ENCODE data around the gene CCNE1. TPM values are rescaled to one million over a fixed set of nuclear protein-coding genes. Genes with fewer than 3 reads are reported as not detected.

CCNE1 gene
- total and polyA plus RNA-seq, 2 experiments from 2014 or later: 26.1 to 38.3 TPM

DNA sequence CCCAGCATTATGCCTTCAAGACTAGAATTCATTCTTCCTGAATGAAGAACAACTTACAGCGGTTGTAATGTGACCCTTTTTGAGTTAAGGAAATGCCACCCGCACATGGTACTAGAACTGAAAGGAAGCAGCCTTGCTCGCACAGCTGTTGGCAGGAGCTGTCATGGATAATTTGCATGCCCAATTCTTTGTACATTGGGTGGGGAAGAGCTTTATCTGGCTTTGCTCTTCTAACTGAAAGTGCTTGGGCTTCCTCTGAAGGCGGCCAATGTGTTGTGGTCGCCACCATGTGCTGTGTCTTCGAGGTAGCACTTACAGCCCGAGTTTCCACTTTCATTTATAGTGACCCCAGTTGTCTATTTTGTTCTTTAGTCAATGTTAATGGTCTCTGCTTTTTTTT, 3.4 kb downstream of the CCNE1 start (continued):
- TF ChIP-seq, protein P1, sequence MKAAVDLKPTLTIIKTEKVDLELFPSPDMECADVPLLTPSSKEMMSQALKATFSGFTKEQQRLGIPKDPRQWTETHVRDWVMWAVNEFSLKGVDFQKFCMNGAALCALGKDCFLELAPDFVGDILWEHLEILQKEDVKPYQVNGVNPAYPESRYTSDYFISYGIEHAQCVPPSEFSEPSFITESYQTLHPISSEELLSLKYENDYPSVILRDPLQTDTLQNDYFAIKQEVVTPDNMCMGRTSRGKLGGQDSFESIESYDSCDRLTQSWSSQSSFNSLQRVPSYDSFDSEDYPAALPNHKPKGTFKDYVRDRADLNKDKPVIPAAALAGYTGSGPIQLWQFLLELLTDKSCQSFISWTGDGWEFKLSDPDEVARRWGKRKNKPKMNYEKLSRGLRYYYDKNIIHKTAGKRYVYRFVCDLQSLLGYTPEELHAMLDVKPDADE (IDR thresholded peaks at IDR 0.05): no peak
- TF ChIP-seq EZH2 (IDR thresholded peaks at IDR 0.05; ENCODE audit: low read depth, unreplicated experiment): no peak
- TF ChIP-seq EZH2phosphoT487 (IDR thresholded peaks at IDR 0.05; ENCODE audit: unreplicated experiment): no peak
- TF ChIP-seq POLR2AphosphoS5 (IDR thresholded peaks at IDR 0.05; ENCODE audit: low read depth): no peak
- TF ChIP-seq, protein P2, sequence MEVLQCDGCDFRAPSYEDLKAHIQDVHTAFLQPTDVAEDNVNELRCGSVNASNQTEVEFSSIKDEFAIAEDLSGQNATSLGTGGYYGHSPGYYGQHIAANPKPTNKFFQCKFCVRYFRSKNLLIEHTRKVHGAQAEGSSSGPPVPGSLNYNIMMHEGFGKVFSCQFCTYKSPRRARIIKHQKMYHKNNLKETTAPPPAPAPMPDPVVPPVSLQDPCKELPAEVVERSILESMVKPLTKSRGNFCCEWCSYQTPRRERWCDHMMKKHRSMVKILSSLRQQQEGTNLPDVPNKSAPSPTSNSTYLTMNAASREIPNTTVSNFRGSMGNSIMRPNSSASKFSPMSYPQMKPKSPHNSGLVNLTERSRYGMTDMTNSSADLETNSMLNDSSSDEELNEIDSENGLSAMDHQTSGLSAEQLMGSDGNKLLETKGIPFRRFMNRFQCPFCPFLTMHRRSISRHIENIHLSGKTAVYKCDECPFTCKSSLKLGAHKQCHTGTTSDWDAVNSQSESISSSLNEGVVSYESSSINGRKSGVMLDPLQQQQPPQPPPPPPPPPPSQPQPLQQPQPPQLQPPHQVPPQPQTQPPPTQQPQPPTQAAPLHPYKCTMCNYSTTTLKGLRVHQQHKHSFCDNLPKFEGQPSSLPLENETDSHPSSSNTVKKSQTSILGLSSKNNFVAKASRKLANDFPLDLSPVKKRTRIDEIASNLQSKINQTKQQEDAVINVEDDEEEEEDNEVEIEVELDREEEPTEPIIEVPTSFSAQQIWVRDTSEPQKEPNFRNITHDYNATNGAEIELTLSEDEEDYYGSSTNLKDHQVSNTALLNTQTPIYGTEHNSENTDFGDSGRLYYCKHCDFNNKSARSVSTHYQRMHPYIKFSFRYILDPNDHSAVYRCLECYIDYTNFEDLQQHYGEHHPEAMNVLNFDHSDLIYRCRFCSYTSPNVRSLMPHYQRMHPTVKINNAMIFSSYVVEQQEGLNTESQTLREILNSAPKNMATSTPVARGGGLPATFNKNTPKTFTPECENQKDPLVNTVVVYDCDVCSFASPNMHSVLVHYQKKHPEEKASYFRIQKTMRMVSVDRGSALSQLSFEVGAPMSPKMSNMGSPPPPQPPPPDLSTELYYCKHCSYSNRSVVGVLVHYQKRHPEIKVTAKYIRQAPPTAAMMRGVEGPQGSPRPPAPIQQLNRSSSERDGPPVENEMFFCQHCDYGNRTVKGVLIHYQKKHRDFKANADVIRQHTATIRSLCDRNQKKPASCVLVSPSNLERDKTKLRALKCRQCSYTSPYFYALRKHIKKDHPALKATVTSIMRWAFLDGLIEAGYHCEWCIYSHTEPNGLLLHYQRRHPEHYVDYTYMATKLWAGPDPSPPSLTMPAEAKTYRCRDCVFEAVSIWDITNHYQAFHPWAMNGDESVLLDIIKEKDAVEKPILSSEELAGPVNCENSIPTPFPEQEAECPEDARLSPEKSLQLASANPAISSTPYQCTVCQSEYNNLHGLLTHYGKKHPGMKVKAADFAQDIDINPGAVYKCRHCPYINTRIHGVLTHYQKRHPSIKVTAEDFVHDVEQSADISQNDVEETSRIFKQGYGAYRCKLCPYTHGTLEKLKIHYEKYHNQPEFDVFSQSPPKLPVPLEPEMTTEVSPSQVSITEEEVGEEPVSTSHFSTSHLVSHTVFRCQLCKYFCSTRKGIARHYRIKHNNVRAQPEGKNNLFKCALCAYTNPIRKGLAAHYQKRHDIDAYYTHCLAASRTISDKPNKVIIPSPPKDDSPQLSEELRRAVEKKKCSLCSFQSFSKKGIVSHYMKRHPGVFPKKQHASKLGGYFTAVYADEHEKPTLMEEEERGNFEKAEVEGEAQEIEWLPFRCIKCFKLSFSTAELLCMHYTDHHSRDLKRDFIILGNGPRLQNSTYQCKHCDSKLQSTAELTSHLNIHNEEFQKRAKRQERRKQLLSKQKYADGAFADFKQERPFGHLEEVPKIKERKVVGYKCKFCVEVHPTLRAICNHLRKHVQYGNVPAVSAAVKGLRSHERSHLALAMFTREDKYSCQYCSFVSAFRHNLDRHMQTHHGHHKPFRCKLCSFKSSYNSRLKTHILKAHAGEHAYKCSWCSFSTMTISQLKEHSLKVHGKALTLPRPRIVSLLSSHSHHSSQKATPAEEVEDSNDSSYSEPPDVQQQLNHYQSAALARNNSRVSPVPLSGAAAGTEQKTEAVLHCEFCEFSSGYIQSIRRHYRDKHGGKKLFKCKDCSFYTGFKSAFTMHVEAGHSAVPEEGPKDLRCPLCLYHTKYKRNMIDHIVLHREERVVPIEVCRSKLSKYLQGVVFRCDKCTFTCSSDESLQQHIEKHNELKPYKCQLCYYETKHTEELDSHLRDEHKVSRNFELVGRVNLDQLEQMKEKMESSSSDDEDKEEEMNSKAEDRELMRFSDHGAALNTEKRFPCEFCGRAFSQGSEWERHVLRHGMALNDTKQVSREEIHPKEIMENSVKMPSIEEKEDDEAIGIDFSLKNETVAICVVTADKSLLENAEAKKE (CRISPR knock-in tag; IDR thresholded peaks at IDR 0.05): no peak

DNA sequence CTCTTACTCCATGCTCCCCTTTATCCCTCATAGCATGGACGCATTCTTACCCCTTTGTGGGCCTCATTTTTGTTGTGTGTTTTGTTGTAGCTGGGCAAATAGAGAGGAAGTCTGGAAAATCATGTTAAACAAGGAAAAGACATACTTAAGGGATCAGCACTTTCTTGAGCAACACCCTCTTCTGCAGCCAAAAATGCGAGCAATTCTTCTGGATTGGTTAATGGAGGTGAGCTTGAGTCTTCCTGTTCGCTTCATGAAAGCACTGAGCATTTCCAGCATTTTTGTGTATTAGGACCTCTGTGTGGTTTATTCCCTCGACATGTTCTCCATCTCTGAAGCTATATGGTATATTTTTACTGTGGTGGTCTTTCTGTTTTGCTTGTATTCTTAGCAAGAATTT, 5.5 kb downstream of the CCNE1 start:
- H3K36me3 ChIP-seq (ENCODE audit: insufficient read depth): peaks cover 27% of the 10 kb centered on the region
- Mint-ChIP-seq H3K4me3 (no peak overlapping the region), H3K9me3 (no peaks in the 10 kb centered on the region), H3K27ac (peak overlapping the region; percentile 35; the same call in 1 of the 2 replicates), H3K36me3 (ENCODE audit: low read depth) (peaks cover 50% of the 10 kb centered on the region), H3K4me1 (peaks cover 5% of the 10 kb centered on the region; the same call in 2 of the 3 replicates), H3K27me3 (ENCODE audit: insufficient read depth, low read depth, poor library complexity) (peaks cover 9% of the 10 kb centered on the region)
- H3K27me3 ChIP-seq (ENCODE audit: insufficient read depth): no peaks in the 10 kb centered on the region
- no peak overlapping the region for H3K27ac ChIP-seq (ENCODE audit: low read depth)
- no peaks in the 10 kb centered on the region for H3K4me1 ChIP-seq (ENCODE audit: insufficient read depth)
- H3K79me2 ChIP-seq (replicated peaks; ENCODE audit: insufficient read depth): no peaks in the 10 kb centered on the region
- no peaks in the 10 kb centered on the region; the same call in 1 of the 2 replicates for H4K20me1 ChIP-seq (replicated peaks; ENCODE audit: insufficient read depth)
- no peaks in the 10 kb centered on the region for H3K9me2 ChIP-seq (ENCODE audit: insufficient read depth)
- ATAC-seq: no peak
- H2AFZ ChIP-seq: no peak overlapping the region
- no peak for DNase-seq (ENCODE audit: low spot score)
- no peak overlapping the region for H3K4me2 ChIP-seq
- no peaks in the 10 kb centered on the region for H3F3A ChIP-seq (replicated peaks; ENCODE audit: low read depth)
- H3K4me3 ChIP-seq: no peak overlapping the region
- TF ChIP-seq, protein P3, sequence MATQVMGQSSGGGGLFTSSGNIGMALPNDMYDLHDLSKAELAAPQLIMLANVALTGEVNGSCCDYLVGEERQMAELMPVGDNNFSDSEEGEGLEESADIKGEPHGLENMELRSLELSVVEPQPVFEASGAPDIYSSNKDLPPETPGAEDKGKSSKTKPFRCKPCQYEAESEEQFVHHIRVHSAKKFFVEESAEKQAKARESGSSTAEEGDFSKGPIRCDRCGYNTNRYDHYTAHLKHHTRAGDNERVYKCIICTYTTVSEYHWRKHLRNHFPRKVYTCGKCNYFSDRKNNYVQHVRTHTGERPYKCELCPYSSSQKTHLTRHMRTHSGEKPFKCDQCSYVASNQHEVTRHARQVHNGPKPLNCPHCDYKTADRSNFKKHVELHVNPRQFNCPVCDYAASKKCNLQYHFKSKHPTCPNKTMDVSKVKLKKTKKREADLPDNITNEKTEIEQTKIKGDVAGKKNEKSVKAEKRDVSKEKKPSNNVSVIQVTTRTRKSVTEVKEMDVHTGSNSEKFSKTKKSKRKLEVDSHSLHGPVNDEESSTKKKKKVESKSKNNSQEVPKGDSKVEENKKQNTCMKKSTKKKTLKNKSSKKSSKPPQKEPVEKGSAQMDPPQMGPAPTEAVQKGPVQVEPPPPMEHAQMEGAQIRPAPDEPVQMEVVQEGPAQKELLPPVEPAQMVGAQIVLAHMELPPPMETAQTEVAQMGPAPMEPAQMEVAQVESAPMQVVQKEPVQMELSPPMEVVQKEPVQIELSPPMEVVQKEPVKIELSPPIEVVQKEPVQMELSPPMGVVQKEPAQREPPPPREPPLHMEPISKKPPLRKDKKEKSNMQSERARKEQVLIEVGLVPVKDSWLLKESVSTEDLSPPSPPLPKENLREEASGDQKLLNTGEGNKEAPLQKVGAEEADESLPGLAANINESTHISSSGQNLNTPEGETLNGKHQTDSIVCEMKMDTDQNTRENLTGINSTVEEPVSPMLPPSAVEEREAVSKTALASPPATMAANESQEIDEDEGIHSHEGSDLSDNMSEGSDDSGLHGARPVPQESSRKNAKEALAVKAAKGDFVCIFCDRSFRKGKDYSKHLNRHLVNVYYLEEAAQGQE (IDR thresholded peaks at IDR 0.05; ENCODE audit: unreplicated experiment): no peak
- TF ChIP-seq JUNB (IDR thresholded peaks at IDR 0.05; ENCODE audit: unreplicated experiment) (no peak), EZH2 (IDR thresholded peaks at IDR 0.05; ENCODE audit: low read depth, unreplicated experiment) (no peak), CREB1 (CRISPR knock-in tag; IDR thresholded peaks at IDR 0.05; ENCODE audit: low read depth) (no peak), STAT1 (IDR thresholded peaks at IDR 0.05; ENCODE audit: unreplicated experiment) (no peak), ZNF114 (CRISPR knock-in tag; IDR thresholded peaks at IDR 0.05) (no peak), ZNF331 (CRISPR knock-in tag; IDR thresholded peaks at IDR 0.05; ENCODE audit: low read depth) (no peak)
- TF ChIP-seq, protein P4, sequence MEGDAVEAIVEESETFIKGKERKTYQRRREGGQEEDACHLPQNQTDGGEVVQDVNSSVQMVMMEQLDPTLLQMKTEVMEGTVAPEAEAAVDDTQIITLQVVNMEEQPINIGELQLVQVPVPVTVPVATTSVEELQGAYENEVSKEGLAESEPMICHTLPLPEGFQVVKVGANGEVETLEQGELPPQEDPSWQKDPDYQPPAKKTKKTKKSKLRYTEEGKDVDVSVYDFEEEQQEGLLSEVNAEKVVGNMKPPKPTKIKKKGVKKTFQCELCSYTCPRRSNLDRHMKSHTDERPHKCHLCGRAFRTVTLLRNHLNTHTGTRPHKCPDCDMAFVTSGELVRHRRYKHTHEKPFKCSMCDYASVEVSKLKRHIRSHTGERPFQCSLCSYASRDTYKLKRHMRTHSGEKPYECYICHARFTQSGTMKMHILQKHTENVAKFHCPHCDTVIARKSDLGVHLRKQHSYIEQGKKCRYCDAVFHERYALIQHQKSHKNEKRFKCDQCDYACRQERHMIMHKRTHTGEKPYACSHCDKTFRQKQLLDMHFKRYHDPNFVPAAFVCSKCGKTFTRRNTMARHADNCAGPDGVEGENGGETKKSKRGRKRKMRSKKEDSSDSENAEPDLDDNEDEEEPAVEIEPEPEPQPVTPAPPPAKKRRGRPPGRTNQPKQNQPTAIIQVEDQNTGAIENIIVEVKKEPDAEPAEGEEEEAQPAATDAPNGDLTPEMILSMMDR (conservative IDR thresholded peaks at IDR 0.05; ENCODE audit: low read depth in 2 of 2): no peak
